Activated naive CD8-positive, alpha-beta T cell (primary cell): ENCODE measurements around the gene LTC4S.

Source experiments
- H3K27ac Mint-ChIP-seq: one replicate; pipeline ENCODE4 v1.8.0; 2021; ENCODE audit warnings: mixed read lengths
- H3K27me3 Mint-ChIP-seq: one replicate; pipeline ENCODE4 v1.8.0; 2021; ENCODE audit warnings: mixed read lengths
- H3K36me3 Mint-ChIP-seq: one replicate; pipeline ENCODE4 v1.8.0; 2021; ENCODE audit warnings: mixed read lengths
- H3K4me1 Mint-ChIP-seq: one replicate; pipeline ENCODE4 v1.8.0; 2021; ENCODE audit warnings: low read depth, mixed read lengths
- H3K4me3 Mint-ChIP-seq: one replicate; pipeline ENCODE4 v1.8.0; 2021; ENCODE audit warnings: mild to moderate bottlenecking, mixed read lengths
- H3K9me3 Mint-ChIP-seq: one replicate; pipeline ENCODE4 v1.8.0; 2021; ENCODE audit warnings: low read depth, mixed read lengths

The LTC4S gene

GRCh38 chr5:179796877-179797608, 3.3 kb downstream of the LTC4S start:
- Mint-ChIP-seq H3K27me3 (no peaks in the 10 kb centered on the region), H3K27ac (no peak overlapping the region), H3K4me3 (peak overlapping the region; percentile 63), H3K36me3 (peaks cover 4% of the 10 kb centered on the region), H3K9me3 (no peaks in the 10 kb centered on the region), H3K4me1 (peaks cover 32% of the 10 kb centered on the region)

GRCh38 chr5:179797741-179798140, 4.0 kb downstream of the LTC4S start:
- no peaks in the 10 kb centered on the region for H3K9me3 Mint-ChIP-seq
- H3K27ac Mint-ChIP-seq = no peak overlapping the region
- H3K4me1 Mint-ChIP-seq = peaks cover 36% of the 10 kb centered on the region
- H3K4me3 Mint-ChIP-seq = no peak overlapping the region
- H3K36me3 Mint-ChIP-seq = peaks cover 4% of the 10 kb centered on the region
- no peaks in the 10 kb centered on the region for H3K27me3 Mint-ChIP-seq

GRCh38 chr5:179798144-179798770, 4.5 kb downstream of the LTC4S start:
- peaks cover 36% of the 10 kb centered on the region for H3K4me1 Mint-ChIP-seq
- no peak overlapping the region for H3K4me3 Mint-ChIP-seq
- H3K27ac Mint-ChIP-seq = no peak overlapping the region
- peaks cover 4% of the 10 kb centered on the region for H3K36me3 Mint-ChIP-seq
- H3K9me3 Mint-ChIP-seq = no peaks in the 10 kb centered on the region
- no peaks in the 10 kb centered on the region for H3K27me3 Mint-ChIP-seq

GRCh38 chr5:179798771-179799643, 5.2 kb downstream of the LTC4S start:
- peaks cover 4% of the 10 kb centered on the region for H3K36me3 Mint-ChIP-seq
- no peaks in the 10 kb centered on the region for H3K9me3 Mint-ChIP-seq
- peaks cover 34% of the 10 kb centered on the region for H3K4me1 Mint-ChIP-seq
- H3K27me3 Mint-ChIP-seq = no peaks in the 10 kb centered on the region
- no peak overlapping the region for H3K27ac Mint-ChIP-seq
- H3K4me3 Mint-ChIP-seq = no peak overlapping the region

- H3K4me1 Mint-ChIP-seq = peaks cover 34% of the 10 kb centered on the region
- H3K9me3 Mint-ChIP-seq = no peaks in the 10 kb centered on the region
- no peak overlapping the region for H3K27ac Mint-ChIP-seq
- no peak overlapping the region for H3K4me3 Mint-ChIP-seq
- H3K27me3 Mint-ChIP-seq = no peaks in the 10 kb centered on the region
- H3K36me3 Mint-ChIP-seq = peaks cover 4% of the 10 kb centered on the region
Observed at GRCh38 chr5:179799644-179799973, 5.8 kb downstream of the LTC4S start.

- Mint-ChIP-seq H3K4me1 (peaks cover 34% of the 10 kb centered on the region), H3K27ac (no peak overlapping the region), H3K27me3 (no peaks in the 10 kb centered on the region), H3K9me3 (no peaks in the 10 kb centered on the region), H3K4me3 (no peak overlapping the region), H3K36me3 (peaks cover 4% of the 10 kb centered on the region)
Observed at GRCh38 chr5:179800071-179800695, 6.4 kb downstream of the LTC4S start.

- no peak overlapping the region for H3K4me3 Mint-ChIP-seq
- H3K4me1 Mint-ChIP-seq = peaks cover 36% of the 10 kb centered on the region
- H3K9me3 Mint-ChIP-seq = no peaks in the 10 kb centered on the region
Observed at GRCh38 chr5:179800696-179801201, 7.0 kb downstream of the LTC4S start.

GRCh38 chr5:179801304-179802206, 7.8 kb downstream of the LTC4S start:
- Mint-ChIP-seq H3K4me3 (peak overlapping the region; percentile 38), H3K9me3 (no peaks in the 10 kb centered on the region), H3K27me3 (no peaks in the 10 kb centered on the region), H3K4me1 (peaks cover 36% of the 10 kb centered on the region), H3K27ac (no peak overlapping the region), H3K36me3 (peaks cover 4% of the 10 kb centered on the region)

More at GRCh38 chr5:179800696-179801201, 7.0 kb downstream of the LTC4S start:
- no peak overlapping the region for H3K27ac Mint-ChIP-seq
- H3K36me3 Mint-ChIP-seq = peaks cover 4% of the 10 kb centered on the region
- H3K27me3 Mint-ChIP-seq = no peaks in the 10 kb centered on the region

- Mint-ChIP-seq H3K27ac (no peak overlapping the region), H3K4me3 (no peak overlapping the region), H3K36me3 (peaks cover 4% of the 10 kb centered on the region), H3K9me3 (no peaks in the 10 kb centered on the region), H3K27me3 (no peaks in the 10 kb centered on the region), H3K4me1 (peaks cover 31% of the 10 kb centered on the region)
Observed at GRCh38 chr5:179802207-179802883, 8.6 kb downstream of the LTC4S start.

- Mint-ChIP-seq H3K4me3 (peak overlapping the region; percentile 27), H3K27ac (no peak overlapping the region), H3K27me3 (no peaks in the 10 kb centered on the region)
Observed at GRCh38 chr5:179802950-179803562, 9.3 kb downstream of the LTC4S start.

GRCh38 chr5:179803651-179804554, 10.1 kb downstream of the LTC4S start:
- peaks cover 33% of the 10 kb centered on the region for H3K4me1 Mint-ChIP-seq
- no peaks in the 10 kb centered on the region for H3K27me3 Mint-ChIP-seq
- no peaks in the 10 kb centered on the region for H3K9me3 Mint-ChIP-seq
- H3K4me3 Mint-ChIP-seq = peak overlapping the region; percentile 84
- peaks cover 4% of the 10 kb centered on the region for H3K36me3 Mint-ChIP-seq
- peak overlapping the region; percentile 75 for H3K27ac Mint-ChIP-seq

More at GRCh38 chr5:179802950-179803562, 9.3 kb downstream of the LTC4S start:
- H3K4me1 Mint-ChIP-seq = peaks cover 31% of the 10 kb centered on the region
- H3K36me3 Mint-ChIP-seq = peaks cover 4% of the 10 kb centered on the region
- no peaks in the 10 kb centered on the region for H3K9me3 Mint-ChIP-seq

- Mint-ChIP-seq H3K4me1 (peaks cover 33% of the 10 kb centered on the region), H3K4me3 (peak overlapping the region; percentile 84), H3K27me3 (no peaks in the 10 kb centered on the region), H3K27ac (no peak overlapping the region), H3K9me3 (no peaks in the 10 kb centered on the region), H3K36me3 (peaks cover 4% of the 10 kb centered on the region)
Observed at GRCh38 chr5:179804555-179804947, 10.8 kb downstream of the LTC4S start.
